IPS DF 4.7 (cell line): ENCODE data around the gene UROC1.

Experiments used
- DNase-seq: peaks from one replicate; pipeline ENCODE4 v3.0.0-alpha.2; 2013; ENCODE audit warnings: low spot score; ENCODE audit errors: extremely low read depth

Gene UROC1

GRCh38 chr3:126496894-126497850 lies 20.4 kb downstream of the UROC1 start:
- no peak for DNase-seq

- no peak for DNase-seq
Observed at GRCh38 chr3:126495786-126496185, 21.8 kb downstream of the UROC1 start.

GRCh38 chr3:126494970-126495230 lies 22.7 kb downstream of the UROC1 start:
- DNase-seq: no peak

- no peak for DNase-seq
Observed at GRCh38 chr3:126494204-126494969, 23.2 kb downstream of the UROC1 start.

GRCh38 chr3:126493739-126494138 lies 23.8 kb downstream of the UROC1 start:
- no peak for DNase-seq

- DNase-seq: no peak
Observed at GRCh38 chr3:126493051-126493450, 24.5 kb downstream of the UROC1 start.

GRCh38 chr3:126491221-126492013 lies 26.2 kb downstream of the UROC1 start:
- DNase-seq: no peak

- no peak for DNase-seq
Observed at GRCh38 chr3:126490619-126491018, 27.0 kb downstream of the UROC1 start.

GRCh38 chr3:126488886-126489569 lies 28.5 kb downstream of the UROC1 start:
- DNase-seq: no peak

- DNase-seq: no peak
Observed at GRCh38 chr3:126488185-126488584, 29.4 kb downstream of the UROC1 start.

GRCh38 chr3:126487151-126487771 lies 30.3 kb downstream of the UROC1 start:
- DNase-seq: no peak

- DNase-seq: no peak
Observed at GRCh38 chr3:126486360-126486847, 31.2 kb downstream of the UROC1 start.

- no peak for DNase-seq
Observed at GRCh38 chr3:126485956-126486355, 31.6 kb downstream of the UROC1 start.

- no peak for DNase-seq
Observed at GRCh38 chr3:126485176-126485897, 32.2 kb downstream of the UROC1 start.

GRCh38 chr3:126484662-126485061 lies 32.9 kb downstream of the UROC1 start:
- no peak for DNase-seq

GRCh38 chr3:126484148-126484547 lies 33.4 kb downstream of the UROC1 start:
- no peak for DNase-seq

GRCh38 chr3:126483321-126483761 lies 34.2 kb downstream of the UROC1 start:
- DNase-seq: no peak

- no peak for DNase-seq
Observed at GRCh38 chr3:126482503-126483255, 34.9 kb downstream of the UROC1 start.
